Nucleus accumbens (tissue), 56 donors: ENCODE results near the gene SERGEF.
"Not testable (repeated sequence)": the region's sequence is repeated elsewhere in the genome, so short reads cannot be mapped to it uniquely, and the experiment has no call there.

Experiments
- DNase-seq, 56 donors: peaks; one replicate each; lab custom pipeline; 2025; lab: John Stamatoyannopoulos, UW

Gene SERGEF

DNA sequence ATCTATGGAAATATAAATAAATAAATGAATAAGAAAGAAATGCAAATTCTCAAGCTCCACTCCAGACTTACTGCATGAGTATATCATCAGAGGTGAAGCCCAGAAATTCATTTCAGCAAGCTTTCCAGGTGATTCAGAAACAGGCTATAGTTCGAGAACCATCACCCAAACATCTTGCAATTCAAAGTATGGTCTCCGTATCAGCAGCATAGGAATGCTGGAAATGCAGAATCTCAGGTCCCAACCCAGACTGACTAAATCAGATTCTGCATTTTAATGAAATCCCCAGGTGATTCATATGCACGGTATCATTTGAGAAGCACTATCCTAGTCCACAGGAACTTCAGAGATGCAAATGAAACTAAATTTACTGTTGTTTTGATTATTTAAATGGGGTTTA, 95.3 kb downstream of the SERGEF start:
- no peak for DNase-seq

DNA sequence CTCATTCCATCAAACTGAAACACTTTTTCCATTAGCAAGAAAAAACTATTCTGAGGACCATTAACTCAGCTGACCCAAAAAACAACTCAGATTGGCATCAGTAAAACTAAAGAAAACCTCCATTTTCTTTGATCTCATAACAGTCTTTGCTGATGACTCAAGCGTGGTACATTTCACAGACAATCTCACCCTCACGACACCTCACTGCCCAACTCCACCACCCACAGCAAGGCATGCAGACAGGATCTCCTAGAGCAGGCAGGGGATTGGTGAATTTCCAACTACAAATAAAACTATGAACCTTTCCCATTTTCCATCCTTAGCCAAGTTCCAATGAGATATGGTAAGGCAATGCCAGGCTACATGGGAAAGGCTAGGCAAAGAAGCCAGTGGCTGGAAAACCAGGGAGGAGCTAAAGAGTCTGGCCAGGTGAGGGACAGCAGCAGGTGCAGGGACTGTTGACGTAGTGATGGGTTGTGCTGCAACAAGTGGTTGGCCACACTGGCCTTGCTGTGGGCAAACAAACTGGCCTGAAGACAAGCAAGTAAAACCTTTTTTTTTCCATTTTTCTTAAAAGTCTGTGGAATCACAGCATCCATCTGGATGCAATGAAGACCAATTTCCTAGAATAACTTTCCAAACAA, 97.2 kb downstream of the SERGEF start:
- DNase-seq, result no peak

DNA sequence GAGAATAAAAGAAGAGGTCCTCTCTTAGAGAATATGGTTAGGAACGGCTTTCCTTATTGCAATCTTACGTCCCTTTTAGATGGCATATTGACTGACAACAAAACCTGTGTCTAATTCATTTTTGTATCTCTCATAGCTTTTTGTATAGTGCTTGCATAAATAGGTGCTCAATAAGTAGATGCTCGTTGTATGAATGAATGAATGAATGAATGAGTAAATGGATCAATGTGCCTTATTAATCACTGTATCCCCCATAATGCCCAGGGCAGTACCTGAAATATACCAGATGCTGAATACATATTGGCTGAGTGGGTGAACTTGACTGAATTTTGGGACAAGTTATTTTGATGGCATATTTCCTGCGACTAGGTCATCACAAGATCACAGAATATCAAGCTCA, 97.9 kb downstream of the SERGEF start:
- no peak for DNase-seq

DNA sequence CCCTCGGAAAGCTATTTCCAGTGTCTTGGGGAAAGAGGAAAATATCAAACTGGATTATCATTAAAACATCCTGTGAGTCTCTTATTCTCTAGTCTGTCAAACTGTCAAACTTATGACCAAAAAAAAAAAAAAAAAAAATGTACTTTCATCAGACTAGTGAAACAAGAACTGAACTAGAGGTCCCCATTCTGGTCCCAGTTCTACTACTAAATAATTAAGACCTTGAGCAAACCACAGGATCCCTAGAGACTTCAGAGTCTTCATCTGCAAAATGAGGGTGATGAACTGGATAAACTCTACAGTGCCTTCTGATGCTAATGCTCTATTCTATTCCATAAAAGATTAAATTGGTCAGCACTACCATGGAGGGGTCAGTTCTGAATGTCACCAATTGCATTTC, 105.8 kb downstream of the SERGEF start:
- no peak for DNase-seq

DNA sequence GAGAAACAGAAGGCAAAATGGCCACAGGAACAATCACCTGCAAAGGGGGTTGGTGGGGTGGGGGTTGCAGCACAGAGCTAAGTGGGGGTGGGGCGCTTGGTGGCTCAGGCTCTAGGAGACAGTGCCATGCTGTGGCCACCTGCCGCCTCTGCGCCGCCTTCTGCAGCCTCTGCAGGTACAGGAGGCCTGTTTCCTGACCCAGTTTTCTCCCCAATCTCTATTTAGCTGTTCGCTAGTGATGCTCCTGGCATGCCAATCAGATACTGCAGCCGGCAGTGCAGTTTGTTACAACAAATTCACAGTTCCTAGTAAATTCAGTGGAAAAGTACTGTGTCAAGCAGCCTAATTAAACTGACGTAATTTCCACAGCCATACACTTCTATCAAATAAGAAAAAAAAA, 106.4 kb downstream of the SERGEF start:
- DNase-seq, result peak in 37 of 56 donors; percentile 5 to 69 (median 26)

DNA sequence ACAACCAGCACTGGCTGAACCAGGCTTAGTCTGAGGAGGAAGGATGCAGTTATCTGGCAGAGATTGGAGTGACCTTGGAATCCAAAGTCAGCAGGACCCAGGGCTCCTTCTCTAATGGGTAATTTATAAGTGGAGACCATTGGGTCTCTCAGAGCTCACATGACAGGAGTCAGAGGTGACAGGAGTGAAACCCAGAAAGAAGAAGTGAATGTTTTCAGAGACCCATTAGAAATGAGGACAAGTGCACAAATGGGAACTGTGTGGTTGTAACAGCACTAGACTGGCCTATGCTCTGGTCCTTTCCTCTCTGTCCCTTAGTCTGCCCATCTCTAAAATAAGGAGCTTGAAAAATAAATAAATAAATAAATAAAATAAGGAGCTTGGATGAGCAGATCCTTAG, 107.4 kb downstream of the SERGEF start:
- no peak for DNase-seq

DNA sequence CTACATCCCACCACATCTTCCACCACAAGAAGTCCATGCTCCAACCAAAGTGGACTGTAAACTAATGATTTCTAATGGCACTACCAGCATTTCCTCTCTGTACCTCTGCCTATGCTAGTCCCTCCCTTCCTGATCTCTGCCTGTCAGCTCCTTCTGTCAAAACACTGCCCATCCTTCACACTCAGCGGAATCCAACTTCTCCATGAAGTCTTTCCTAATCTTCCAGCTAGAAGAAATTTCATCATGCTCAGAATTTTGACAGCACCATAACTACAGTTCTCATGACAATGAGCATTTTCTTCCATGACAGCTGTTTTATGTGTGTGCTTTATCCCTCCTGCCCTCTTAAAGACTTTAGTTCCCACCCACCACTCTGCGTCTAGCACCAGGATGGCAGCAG, 111.4 kb downstream of the SERGEF start:
- DNase-seq, result no peak

DNA sequence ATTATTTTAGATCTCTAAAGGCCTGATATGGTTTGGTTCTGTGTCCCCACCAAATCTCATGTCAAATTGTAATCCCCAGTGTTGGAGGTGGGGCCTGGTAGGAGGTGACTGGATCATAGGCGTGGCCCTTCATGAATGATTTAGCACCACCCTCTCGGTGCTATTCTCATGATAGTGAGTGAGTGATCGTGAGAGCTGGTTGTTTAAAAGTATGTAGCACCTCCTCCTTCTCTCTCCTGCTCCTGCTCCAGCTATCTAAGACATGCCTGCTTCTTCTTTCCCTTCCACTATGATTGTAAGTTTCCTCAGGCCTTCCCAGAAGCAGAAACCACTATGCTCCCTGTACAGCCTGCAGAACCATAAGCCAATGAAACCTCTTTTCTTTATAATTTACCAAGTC, 114.1 kb downstream of the SERGEF start:
- DNase-seq, result no peak

DNA sequence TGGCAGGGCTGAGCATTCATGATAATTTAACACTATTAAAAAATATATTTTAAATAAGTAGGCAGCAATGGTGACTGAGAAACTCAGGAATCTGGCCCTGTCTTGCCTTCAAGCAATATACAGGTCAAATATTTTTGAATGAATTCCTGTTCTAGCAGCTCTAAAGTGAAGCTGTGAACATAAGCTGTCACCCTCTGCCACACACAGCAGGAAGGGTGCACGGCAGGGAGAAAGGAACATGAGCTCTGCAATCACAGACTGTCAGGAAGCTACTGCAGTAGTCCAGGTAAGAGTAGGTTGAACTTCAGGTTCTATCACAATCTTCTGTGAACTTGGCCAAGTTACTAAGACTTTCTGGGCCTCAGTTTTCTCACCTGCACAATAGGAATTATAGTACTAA, 114.8 kb downstream of the SERGEF start:
- no peak for DNase-seq

DNA sequence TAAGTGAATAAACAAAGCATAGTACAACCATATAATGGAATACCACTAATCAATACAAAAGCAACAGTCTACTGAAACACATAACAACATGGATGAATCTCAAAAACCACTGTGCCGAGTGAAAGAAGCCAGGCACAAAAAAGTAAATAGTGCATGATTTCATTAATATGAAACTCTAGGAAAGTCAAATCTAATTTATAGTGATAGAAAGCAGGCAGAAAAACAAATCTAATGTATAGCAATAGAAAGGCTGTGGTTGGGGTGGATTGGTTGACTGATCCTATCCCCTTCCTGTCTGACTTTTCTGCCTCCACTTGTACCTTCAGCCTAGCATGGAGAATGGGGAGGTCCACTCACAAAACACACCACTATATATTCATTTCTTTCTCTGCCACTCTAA, 115.4 kb downstream of the SERGEF start:
- no peak for DNase-seq

DNA sequence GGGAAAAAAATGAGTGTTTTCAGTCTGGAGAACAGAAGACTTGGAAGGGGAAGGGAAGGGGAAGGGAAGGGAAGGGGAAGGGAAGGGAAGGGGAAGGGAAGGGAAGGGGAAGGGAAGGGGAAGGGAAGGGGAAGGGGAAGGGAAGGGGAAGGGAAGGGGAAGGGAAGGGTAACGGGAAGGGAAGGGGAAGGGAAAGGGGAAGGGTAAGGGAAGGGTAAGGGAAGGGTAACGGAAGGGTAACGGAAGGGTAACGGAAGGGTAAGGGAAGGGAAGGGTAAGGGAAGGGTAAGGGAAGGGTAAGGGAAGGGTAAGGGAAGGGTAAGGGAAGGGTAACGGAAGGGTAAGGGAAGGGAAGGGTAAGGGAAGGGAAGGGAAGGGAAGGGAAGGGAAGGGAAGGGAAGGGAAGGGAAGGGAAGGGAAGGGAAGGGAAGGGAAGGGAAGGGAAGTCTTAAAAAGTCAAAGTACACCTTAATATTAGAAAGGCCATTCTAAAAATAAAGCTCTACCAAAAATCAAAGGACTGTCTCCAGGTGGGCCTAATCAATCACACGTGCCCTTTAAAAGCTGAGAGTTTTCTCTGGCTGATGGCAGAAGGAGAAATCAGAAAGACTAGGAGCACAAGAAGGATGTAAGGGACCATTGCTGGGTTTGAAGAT, 116.2 kb downstream of the SERGEF start:
- DNase-seq, result not testable (repeated sequence)

DNA sequence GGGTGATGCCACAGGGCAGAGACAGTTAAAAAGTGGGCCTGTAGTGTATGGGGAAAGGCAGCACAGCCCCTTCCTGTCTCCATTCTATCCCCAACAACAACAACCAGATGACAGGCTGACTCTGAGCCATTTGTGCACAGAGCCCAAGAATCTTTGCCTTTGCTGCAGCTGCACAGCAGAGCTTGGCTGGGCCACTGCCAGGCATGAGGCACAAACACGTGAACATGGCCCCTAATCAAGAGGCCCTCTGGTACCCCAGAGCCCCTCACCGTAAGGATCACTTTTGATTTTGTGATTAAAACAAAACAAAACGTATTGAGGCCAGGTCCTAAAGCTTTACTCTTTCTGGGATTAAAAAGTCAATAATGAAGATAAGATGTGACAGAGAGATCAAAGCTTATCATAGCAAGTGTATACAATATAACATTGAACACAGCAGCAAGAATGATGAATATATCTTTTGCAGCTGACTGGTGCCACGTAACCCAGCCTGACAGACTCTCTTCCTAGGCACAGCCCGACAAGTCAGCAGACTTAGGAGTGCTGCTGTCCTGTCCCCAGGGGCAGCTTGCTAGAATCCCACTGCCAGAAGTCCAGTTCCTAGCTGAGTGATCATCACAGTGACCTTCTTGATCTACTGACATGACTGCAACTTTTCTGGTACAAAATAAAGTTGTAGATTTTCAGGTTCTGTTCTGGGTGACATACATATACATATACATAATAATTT, 117.8 kb downstream of the SERGEF start:
- peak in 46 of 56 donors; percentile 7 to 70 (median 28) for DNase-seq

DNA sequence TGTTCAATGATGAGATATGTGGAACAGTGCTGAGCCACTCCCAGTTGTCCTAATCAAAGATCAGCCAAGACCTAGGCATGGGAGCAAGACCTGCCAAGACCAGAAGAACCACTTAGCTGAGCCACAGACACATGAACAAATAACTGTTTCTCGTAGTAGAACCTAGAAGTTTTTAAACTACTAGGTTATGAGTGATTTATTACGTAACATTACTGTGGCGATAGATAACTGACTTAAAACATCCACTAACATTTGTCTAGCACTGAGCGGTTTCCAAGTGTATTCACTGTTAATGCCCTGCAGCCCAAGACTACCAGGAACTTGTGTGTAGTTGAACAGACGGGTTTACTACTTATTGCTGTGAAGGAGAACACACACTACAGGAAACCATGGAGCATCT, 120.4 kb downstream of the SERGEF start:
- DNase-seq, result no peak

DNA sequence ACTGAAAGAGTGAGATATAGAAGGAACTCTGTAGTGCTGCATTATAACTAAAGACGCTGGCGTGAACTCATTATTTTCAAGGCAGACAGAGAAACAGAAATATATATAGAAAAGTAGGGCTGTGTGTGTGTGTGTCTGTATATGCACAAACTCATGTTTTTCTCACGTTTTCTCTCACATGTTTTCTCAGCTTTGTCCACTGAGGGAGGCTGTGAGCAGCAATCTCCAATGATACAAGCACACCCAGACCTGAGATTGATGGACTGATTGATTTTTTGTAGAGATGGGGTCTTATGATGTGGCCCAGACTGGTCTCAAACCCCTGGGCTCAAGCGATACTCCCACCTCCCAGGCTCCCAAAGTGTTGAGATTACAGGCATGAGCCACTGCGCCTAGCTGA, 122.5 kb downstream of the SERGEF start:
- DNase-seq, result no peak

DNA sequence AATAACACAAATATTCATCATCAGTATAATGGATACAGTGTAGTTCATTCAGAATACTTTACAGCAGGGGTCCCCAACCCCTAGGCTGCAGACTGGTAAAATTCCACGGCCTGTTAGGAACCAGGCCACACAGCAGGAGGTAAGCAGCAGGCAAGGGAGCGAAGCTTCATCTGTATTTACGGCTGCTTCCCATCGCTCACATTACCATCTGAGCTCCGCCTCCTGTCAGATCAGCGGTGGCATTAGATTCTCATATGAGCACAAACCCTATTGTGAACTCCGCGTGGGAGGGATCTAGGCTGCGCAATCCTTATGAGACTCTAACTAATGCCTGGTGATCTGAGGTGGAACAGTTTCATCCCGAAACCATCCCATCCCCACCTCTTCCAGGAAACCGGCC, 125.1 kb downstream of the SERGEF start:
- DNase-seq, result peak in 7 of 56 donors; percentile 3 to 20 (median 6)

DNA sequence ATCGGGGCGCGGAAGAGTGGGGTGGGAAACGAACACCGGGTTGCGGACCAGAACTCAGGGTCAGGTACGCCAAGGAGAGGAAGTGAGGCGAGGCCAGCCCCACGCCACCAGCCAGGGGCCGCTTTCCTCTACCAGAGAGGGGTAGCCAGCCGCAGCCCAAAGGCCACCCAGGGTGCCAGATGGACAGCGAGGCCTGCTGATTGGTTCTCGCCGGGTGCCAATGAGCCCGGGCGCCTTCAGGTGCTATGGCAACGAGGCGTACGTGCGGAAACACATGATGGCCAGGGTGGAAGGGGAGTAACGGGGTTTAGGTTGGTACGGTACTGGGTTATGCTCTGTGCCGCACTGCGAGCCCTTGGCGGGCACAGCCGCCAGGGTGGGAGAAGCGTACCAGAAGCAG, 128.9 kb downstream of the SERGEF start:
- no peak for DNase-seq

DNA sequence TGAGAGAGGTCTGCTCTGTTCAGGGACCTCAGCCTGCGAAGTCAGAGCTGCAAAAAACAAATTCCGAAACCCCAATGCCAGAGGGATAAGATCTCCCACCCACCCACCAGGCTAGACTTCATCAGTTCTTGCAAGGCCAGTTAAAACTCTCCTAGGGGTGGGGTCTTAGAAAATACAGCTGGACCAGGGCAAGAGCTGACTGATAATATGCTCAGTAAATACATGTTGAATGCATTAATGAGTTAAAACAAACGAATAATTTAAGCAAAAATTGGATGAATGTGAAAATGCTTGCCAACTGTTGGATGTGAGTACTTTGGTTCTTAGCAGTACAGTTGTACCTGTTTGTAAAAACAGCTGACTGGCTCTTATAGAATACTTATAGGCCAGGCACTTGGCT, 129.8 kb downstream of the SERGEF start:
- no peak for DNase-seq

DNA sequence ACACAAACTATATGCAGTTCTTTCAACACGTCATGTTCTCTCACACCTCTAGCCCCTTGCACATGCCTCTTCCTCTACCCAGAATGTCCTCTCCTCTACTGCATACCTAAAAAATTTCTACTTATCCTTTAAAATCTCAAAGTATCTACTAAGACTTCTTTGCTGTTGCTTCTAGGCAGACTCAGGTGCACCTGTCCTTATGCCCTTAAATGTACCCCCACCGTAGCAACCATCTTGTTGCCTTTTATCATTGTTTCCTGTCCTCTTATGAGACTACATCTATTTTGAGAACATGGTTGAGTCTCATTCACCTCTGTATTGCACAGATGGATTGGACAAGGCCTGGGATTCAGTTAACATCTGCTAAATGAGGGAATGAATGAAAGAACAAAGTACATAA, 134.1 kb downstream of the SERGEF start:
- DNase-seq, result no peak

DNA sequence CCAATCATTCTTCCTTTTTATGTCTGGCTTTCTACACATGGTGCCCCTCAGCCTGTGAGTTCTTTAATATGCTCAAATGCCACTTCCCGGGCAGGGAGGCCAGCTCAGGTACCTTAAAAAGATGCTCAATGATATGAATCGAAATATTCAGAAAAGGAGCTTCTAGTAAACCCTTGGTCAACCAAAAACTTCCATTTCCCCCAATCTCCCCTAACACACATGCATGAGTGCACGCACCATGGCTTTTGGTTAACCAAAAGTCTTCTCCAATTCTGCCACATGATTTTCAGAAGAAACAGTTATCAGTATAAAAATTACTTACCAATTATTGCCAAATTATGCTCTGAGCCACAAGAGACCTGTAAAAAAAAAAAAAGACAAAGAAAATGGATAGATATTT, 135.0 kb downstream of the SERGEF start:
- DNase-seq, result no peak

DNA sequence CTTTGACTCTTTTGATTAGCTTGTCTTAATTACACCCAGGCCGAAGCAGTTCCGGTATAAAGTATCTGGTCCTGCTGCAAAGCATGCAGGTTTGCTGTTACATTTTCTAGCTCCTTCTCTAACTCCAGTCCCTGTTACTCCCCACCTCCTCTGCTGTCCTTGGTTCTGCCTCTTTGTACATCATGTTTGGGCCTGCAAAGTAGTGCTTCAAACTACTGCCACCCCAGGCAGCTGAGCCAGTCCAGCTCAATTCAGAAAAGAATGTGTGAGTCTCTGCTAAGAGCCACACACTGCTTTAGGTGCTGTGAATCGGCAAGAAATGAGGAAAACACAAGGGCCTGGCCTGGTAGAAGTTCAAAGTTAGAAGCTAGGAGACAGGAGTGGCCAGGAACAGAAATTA, 136.0 kb downstream of the SERGEF start:
- DNase-seq, result no peak

DNA sequence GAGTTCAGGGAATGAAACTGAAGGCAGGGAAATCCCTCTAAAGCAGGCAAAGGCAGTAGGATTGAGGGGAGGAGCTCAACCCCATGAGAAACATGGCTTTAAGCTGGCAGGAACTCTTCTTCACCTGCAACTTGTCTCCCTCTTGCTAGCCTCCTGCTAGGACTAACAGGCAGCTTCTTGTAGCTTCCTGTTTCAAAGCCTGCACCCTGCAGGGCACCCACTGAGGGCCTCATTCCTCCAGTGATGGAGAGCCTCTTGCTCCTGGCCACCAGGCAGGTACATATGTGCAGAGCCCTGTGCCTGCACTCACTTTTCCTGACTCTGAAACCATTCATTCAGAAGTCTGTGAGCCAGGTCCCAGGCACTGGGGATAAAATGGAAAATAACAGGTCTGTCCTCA, 137.0 kb downstream of the SERGEF start:
- no peak for DNase-seq

DNA sequence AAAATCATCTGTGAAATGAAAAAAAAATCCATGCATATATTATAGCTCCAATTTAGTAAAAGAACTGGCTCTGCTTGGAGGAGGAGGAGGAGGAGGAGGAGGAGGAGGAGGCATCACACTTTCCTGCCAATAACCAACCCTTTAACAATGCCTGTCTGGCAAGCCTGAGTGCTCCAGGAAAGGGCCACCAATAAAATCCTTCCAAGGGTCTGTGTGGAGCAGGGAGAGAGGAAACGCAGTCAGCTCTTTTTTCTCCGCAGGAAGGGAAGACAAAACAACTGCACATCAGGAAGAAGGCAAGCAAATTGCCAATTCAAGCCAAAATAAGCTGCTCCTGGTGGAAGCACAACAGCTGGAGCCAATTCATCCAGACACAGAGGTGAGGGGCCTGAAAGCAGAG, 139.3 kb downstream of the SERGEF start:
- peak in 19 of 56 donors; percentile 1 to 49 (median 23) for DNase-seq
